Activated CD8-positive, alpha-beta memory T cell treated with anti-CD3 and anti-CD28 coated beads, Interleukin-2, amount 50 U/mL, for 4 hours (primary cell): ENCODE measurements around the gene GLIPR1.
A peak's percentile ranks its signal among the peaks of the same experiment; 100 is the strongest.
"Not testable (repeated sequence)": the region's sequence is repeated elsewhere in the genome, so short reads cannot be mapped to it uniquely, and the experiment has no call there.

ENCODE experiments used
- DNase-seq: peaks from one replicate; pipeline ENCODE4 v3.0.0-alpha.2; 2020

Gene GLIPR1

GRCh38 chr12:75476071-75476470, 4.5 kb upstream of the GLIPR1 start:
- no peak for DNase-seq

- DNase-seq, result no peak
These were observed 3.4 kb upstream of the GLIPR1 start for GRCh38 chr12:75477137-75477536.

- no peak for DNase-seq
These were observed 2.3 kb upstream of the GLIPR1 start for GRCh38 chr12:75478116-75478794.

- DNase-seq, result no peak
These were observed 543 bp upstream of the GLIPR1 start for GRCh38 chr12:75479963-75480461.

DNA sequence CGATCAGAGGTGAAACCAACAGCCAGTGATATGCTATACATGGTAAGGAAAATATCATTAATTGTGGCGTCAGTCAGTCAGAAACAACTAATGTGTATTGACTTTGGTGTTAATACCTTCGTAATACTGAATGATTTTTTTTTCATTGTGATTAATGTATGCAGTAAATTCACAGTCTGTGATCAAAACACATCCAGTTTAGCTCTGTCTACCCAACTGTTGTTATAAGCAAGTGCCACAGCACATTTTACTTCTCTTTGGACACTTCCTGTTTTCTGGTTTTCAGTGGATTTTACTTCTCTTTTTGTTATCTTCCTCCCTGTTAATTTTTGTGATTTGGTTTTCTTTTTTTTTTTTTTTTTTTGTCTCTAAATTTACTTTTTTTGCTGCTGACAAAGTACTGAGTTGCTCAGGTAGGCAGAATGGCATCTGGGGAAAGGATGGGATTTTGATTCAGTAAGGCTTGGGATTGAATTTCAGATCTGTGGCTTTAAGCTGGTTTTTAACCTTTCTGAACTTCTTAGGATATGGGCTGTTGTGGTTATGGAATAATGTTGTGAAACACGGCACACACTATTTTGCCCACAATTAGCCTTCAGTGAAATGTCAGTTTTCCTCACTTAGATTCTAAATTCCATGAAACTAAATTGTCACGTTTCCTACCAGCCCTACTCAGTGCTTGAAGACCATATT, 604 bp downstream of the GLIPR1 start:
- no peak for DNase-seq

DNA sequence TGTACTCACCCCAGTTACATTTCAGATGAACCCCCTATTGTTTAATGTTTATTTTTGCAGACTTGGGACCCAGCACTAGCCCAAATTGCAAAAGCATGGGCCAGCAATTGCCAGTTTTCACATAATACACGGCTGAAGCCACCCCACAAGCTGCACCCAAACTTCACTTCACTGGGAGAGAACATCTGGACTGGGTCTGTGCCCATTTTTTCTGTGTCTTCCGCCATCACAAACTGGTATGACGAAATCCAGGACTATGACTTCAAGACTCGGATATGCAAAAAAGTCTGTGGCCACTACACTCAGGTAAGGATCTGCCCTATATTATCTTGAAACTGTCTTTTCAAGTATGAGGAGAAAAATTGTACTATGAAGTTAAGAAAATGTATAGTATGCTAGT, 1.2 kb downstream of the GLIPR1 start:
- DNase-seq, result no peak

DNA sequence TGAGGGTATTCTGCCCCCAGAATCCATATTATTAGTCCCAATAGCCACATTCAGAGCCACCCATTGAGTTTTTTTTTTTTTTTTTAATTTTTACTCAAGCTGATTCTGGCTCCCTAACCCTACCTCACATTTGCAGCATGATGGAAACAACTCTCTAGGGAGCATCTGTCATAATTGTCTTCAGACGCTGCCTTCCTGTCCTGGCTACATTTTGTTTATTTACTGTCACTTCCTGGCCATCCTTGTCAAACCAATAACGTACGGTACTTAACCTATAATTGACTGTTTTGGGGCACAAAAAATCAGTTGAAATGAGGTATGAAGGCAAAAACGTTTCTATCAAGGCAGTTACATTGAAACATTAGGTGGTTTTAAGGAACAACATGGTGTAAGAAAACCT, 2.1 kb downstream of the GLIPR1 start:
- no peak for DNase-seq

GRCh38 chr12:75483431-75483830, 2.9 kb downstream of the GLIPR1 start:
- DNase-seq, result no peak

- DNase-seq, result not testable (repeated sequence)
These were observed 3.9 kb downstream of the GLIPR1 start for GRCh38 chr12:75484450-75484849.

DNA sequence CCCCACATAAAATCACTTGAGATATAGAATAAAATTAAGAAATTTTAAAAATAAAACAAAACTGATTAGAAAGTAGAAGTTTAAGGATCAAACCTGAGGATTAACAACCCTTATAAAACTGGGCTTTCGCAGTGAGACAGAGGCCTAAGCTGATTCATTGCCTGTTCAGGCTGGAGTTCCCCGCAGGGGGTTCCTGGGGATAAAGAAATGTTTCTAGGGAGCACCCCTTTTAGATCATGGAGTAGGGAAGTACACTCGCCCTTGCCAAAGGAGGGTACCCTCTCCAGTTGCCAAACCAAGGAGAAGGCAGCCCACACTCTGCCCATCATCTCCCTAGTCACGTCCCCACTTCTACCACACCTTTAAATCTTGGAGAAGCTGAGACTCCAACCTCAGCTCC, 6.8 kb downstream of the GLIPR1 start:
- DNase-seq, result no peak

DNA sequence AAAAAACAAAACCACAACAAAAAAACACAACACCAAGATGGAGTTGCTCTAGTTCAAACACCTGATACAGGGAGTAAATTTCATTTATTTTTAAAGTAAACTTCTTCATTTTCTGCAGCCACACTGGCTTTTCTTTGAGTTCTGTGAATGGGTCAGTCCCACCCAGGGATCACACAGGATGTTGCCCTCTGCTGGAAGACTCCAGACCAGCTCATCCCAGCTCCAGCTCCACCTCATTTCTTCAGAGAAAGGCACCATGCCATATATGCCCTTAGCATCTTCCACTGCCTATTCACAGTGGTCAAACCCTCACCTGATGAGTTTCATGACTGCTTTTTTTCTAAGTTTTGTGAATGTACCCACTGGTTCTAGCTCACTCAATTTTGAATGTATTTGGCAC, 8.0 kb downstream of the GLIPR1 start:
- no peak for DNase-seq

GRCh38 chr12:75489187-75489586, 8.6 kb downstream of the GLIPR1 start:
- no peak for DNase-seq

DNA sequence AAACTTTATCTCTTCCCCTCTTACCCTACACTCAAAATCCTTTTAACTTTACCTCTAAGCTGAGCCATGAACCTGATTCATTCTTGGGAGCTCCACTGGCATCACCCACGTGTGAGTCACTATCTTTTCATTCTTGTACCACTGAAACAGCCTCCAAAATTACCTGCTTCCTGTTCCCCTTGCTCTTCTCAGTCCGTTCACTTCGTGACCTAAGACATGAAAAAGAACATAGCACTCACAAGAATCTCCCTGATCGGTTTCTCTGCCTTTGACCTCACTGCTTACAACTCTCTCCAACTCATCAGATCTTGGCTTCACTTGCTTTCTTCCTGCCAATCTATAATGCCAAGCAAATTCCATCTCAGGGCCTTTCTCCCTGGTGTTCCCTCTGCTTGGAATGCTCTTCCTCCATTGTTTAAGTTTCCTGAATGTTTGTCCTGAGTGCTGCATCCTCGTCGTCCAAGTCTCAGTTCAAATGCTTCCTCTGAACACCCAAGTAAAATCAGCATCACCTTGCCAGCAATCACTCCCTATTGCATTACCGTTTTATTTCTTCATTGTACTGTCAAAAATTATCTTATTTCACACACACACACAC, 9.2 kb downstream of the GLIPR1 start:
- no peak for DNase-seq

DNA sequence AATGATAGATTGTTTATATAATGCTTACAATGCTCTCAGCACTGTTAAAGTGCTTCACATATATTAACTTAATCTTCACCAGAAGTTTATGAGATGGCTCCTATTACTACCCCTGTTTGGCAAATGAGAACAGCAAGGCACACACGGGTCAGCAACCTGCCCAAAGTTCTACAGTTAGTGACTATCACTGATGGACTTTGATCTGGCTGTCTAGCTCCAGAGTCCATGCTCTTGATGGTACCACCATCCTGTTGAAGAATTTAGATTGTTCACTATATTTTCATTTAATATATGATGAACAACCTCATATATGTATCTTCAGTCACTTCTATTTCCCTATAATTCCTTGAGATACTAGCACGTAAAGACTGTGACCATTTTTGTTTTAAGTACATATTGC, 10.6 kb downstream of the GLIPR1 start:
- no peak for DNase-seq

GRCh38 chr12:75503459-75503858, 22.9 kb downstream of the GLIPR1 start:
- DNase-seq, result no peak

DNA sequence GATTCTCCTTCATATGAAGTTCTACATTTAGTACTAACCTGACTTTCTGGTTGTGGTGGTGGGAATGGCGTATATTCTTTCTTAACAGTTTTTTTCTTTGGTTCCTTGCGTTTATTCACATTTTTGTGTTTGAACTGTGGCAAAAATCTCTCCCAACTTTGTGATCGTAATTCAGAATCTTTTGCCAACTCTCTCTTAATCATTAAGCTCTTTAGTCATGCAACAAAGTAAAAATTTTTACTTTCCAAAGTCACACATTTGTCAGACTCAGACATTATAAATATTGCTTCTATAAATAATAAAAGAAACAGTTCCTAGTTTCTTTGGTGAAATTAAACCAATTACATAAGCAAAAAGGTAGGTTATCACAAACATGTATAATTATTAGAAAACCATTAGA, 23.3 kb downstream of the GLIPR1 start:
- DNase-seq, result no peak

GRCh38 chr12:75505706-75506312, 25.3 kb downstream of the GLIPR1 start:
- DNase-seq, result no peak

- no peak for DNase-seq
These were observed 26.5 kb downstream of the GLIPR1 start for GRCh38 chr12:75507086-75507485.

DNA sequence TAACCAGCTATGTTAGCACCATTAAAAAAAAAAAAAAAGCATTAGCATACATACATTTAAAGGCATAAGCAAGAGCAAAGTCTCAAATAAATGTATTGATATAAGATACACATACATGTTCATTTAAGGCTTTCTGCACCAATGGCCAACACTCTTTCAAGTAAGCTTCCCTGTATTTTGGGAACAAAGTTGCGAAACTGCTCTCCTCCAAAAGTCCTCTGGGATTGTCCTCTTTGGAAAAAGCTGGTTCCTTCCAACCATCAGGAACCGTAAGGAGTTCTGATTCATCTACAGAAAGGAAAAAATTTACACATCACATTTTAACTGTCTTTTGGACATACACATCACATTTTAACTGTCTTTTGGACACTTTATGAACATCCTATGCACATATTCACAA, 27.6 kb downstream of the GLIPR1 start:
- DNase-seq, result no peak

GRCh38 chr12:75509621-75510020, 29.1 kb downstream of the GLIPR1 start:
- DNase-seq, result no peak

DNA sequence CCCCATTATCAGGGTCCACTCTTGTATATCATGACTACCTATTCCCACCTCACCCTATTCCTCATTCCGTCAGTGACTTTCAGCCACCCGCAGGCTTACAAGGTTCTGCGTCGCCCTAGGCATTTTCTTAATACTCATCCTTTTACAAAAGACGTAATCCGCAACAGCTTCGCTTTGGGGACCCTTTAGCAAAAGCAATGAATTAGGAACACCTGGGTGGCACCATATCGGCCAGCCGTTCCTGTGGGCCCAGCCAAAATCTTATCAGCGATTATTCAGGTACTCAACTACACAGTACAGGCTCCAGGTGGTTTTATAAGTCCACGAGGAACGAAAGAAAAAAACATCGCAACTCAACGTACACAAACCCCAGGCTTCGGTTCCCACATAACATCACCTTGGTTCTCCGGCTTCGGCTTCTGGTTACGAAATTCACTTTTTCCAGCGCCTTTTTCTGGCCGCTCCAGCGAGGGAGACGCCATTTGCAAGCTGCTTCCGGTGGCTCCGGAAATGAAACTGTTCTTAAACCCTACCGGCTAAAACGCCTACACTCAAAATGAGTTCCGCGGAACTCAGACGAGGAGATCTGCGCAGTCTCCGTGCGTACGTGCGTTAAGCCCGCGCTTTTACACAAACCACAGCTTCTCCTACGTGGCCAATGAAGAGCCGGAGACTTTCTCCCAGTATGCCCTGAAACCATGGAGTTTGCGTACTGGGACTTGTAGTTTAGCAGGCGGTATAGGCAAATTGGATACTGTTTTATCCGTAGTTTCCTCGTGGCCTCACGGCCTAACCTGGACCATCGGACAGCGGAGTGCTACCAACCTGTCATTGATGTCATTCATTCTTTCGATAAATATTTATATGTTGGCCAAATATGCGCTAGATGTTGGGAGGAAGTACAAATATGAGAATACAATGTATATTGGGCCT, 30.8 kb downstream of the GLIPR1 start, which contains the start of gene KRR1:
TSS of gene KRR1 (minus strand) at position 494 of the 933 bp plus-strand sequence. CDS start at position 482, 12 bp downstream.
- DNase-seq, result peak; percentile 83

DNA sequence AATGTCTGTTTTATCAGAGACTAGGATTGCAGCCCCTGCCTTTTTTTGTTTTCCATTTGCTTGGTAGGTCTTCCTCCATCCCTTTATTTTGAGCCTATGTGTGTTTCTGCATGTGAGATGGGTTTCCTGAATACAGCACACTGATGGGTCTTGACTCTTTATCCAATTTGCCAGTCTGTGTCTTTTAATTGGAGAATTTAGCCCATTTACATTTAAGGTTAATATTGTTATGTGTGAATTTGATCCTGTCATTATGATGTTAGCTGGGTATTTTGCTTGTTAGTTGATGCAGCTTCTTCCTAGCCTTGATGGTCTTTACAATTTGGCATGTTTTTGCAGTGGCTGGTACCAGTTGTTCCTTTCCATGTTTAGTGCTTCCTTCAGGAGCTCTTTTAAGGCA, 40.7 kb downstream of the GLIPR1 start:
- not testable (repeated sequence) for DNase-seq
